Trophoblast cell (in vitro differentiated cells and primary cell): ENCODE measurements around the gene ARL16.
A peak's percentile ranks its signal among the peaks of the same experiment; 100 is the strongest.

Experiments
- DNase-seq, 2 donors: peaks; one replicate each; pipeline ENCODE4 v3.0.0-alpha.2; 2016
- H2AFZ ChIP-seq: 2 replicates; pipeline ENCODE4 v1.6.1; 2013; ENCODE audit warnings: low read length, moderate library complexity, mild to moderate bottlenecking; ENCODE audit not compliant: insufficient read depth, poor library complexity
- H2AK5ac ChIP-seq: 2 replicates; pipeline ENCODE4 v1.6.1; 2013; ENCODE audit warnings: mild to moderate bottlenecking, low read length
- H2BK120ac ChIP-seq: 2 replicates; pipeline ENCODE4 v1.6.1; 2013; ENCODE audit warnings: low read length, mild to moderate bottlenecking, moderate library complexity; ENCODE audit not compliant: insufficient read depth, poor library complexity
- H2BK12ac ChIP-seq: 2 replicates; pipeline ENCODE4 v1.6.1; 2013; ENCODE audit warnings: mild to moderate bottlenecking, low read length, moderate library complexity
- H2BK5ac ChIP-seq: 2 replicates; pipeline ENCODE4 v1.6.1; 2013; ENCODE audit warnings: low read length, low read depth, moderate library complexity, mild to moderate bottlenecking; ENCODE audit not compliant: poor library complexity
- H3K14ac ChIP-seq: 2 replicates; pipeline ENCODE4 v1.6.1; 2013; ENCODE audit warnings: mild to moderate bottlenecking, low read length
- H3K18ac ChIP-seq: 2 replicates; pipeline ENCODE4 v1.6.1; 2013; ENCODE audit warnings: mild to moderate bottlenecking, low read length
- H3K23ac ChIP-seq: 2 replicates; pipeline ENCODE4 v1.6.1; 2013; ENCODE audit warnings: low read length
- H3K27ac ChIP-seq: 2 replicates; pipeline ENCODE4 v1.5.1; 2013; ENCODE audit warnings: low read depth, mild to moderate bottlenecking, inconsistent platforms, low read length, moderate library complexity
- H3K27me3 ChIP-seq: 2 replicates; pipeline ENCODE4 v1.6.1; 2013; ENCODE audit warnings: inconsistent platforms, mild to moderate bottlenecking, low read length, moderate library complexity; ENCODE audit not compliant: insufficient read depth
- H3K36me3 ChIP-seq, 2 experiments: 1 replicate in 1 of 2; 2 replicates in 1 of 2; pipeline ENCODE4 v1.6.1; 2013; ENCODE audit warnings: low read length in 2 of 2, mild to moderate bottlenecking in 2 of 2, moderate library complexity in 1 of 2; ENCODE audit not compliant: insufficient read depth in 2 of 2, control insufficient read depth in 1 of 2
- H3K4ac ChIP-seq: 2 replicates; pipeline ENCODE4 v1.6.1; 2013; ENCODE audit warnings: low read depth, mild to moderate bottlenecking, low read length, moderate library complexity
- H3K4me1 ChIP-seq, 2 experiments: 1 replicate in 1 of 2; 2 replicates in 1 of 2; pipeline ENCODE4 v1.6.1; 2013; ENCODE audit warnings: low read length in 2 of 2, mild to moderate bottlenecking in 2 of 2, moderate library complexity in 1 of 2; ENCODE audit not compliant: insufficient read depth in 2 of 2, control insufficient read depth in 1 of 2
- H3K4me2 ChIP-seq: 2 replicates; pipeline ENCODE4 v1.6.1; 2013; ENCODE audit warnings: inconsistent platforms, mild to moderate bottlenecking, low read length, moderate library complexity
- H3K4me3 ChIP-seq: 2 replicates; pipeline ENCODE4 v1.5.1; 2013; ENCODE audit warnings: mild to moderate bottlenecking, low read depth, low read length, inconsistent platforms
- H3K79me1 ChIP-seq: one replicate; pipeline ENCODE4 v1.6.1; 2013; ENCODE audit warnings: low read length
- H3K79me2 ChIP-seq: 2 replicates; pipeline ENCODE4 v1.6.1; 2013; ENCODE audit warnings: low read length, mild to moderate bottlenecking; ENCODE audit not compliant: control insufficient read depth, insufficient read depth, poor library complexity
- H3K9ac ChIP-seq: 2 replicates; pipeline ENCODE4 v1.6.1; 2013; ENCODE audit warnings: mild to moderate bottlenecking, low read length
- H3K9me3 ChIP-seq: 2 replicates; pipeline ENCODE4 v1.6.1; 2013; ENCODE audit warnings: low read depth, mild to moderate bottlenecking, control low read depth, inconsistent platforms, low read length; ENCODE audit not compliant: insufficient read depth
- H4K12ac ChIP-seq: 2 replicates; pipeline ENCODE4 v1.6.1; 2013; ENCODE audit warnings: low read depth, mild to moderate bottlenecking, low read length, moderate library complexity
- H4K8ac ChIP-seq: 2 replicates; pipeline ENCODE4 v1.6.1; 2013; ENCODE audit warnings: low read depth, mild to moderate bottlenecking, low read length, moderate library complexity
- H4K91ac ChIP-seq: one replicate; pipeline ENCODE4 v1.6.1; 2013; ENCODE audit warnings: low read depth, mild to moderate bottlenecking, low read length, moderate library complexity
- WGBS: extraction: QIAGEN DNeasy Blood & Tissue Kit; methylation state at CpG from one replicate; pipeline ENCODE4 v1.1.7; 2013; ENCODE audit warnings: missing lambda C conversion rate; ENCODE audit not compliant: insufficient read length, insufficient coverage; ENCODE audit errors: extremely low coverage; 5-methylcytosine and 5-hydroxymethylcytosine counted together

ARL16 gene

DNA sequence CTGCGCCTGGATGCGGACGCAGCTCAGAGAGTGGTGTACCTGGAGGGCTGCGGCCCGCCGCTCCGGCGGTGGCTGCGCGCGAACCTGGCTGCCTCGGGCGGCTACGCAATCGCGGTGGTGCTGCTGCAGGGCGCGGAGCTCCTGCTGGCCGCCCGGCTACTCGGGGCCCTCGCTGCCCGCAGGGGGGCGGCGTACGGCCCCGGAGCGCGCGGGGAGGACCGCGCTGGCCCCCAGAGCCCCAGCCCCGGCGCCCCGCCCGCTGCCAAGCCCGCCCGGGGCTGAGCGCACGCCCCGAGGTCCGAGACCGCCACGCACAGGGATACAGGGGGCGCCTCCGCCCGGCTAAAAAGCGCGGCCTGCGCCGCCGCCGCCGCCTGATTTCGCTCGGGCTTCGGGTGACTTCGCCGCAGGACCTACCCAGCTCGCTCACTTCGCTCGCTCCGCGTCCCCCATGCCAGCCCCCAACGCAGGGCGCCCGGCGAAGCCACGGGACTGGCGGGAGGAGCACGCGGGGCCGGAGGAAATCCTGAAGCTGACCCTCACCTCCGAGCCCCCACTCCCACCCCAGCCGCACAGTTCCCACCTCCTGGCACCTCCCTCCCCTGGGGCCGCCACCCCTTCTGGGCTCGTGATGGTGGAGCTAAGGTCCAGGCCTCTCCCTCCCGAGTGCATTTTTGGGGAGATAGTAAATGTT, 35.4 kb downstream of the ARL16 start:
- H3K4me1 ChIP-seq, result peaks cover 0 to 4% of the 10 kb centered on the region in 2 experiments
- no peak overlapping the region for H3K4ac ChIP-seq
- no peak overlapping the region for H2BK5ac ChIP-seq
- H2BK12ac ChIP-seq, result no peak overlapping the region
- no peak overlapping the region for H3K23ac ChIP-seq
- no peak overlapping the region for H3K27ac ChIP-seq
- H3K9me3 ChIP-seq, result peaks cover 17% of the 10 kb centered on the region
- no peak overlapping the region for H4K12ac ChIP-seq
- H3K14ac ChIP-seq, result no peak overlapping the region
- H3K27me3 ChIP-seq, result peaks cover 15% of the 10 kb centered on the region
- peak in 1 of 2 donors; percentile 35 for DNase-seq
- H3K18ac ChIP-seq, result no peak overlapping the region
- H2AK5ac ChIP-seq, result no peak overlapping the region
- H3K4me3 ChIP-seq, result no peak overlapping the region
- H3K79me2 ChIP-seq, result no peaks in the 10 kb centered on the region
- no peak overlapping the region for H2AFZ ChIP-seq
- no peak overlapping the region for H4K8ac ChIP-seq
- no peaks in the 10 kb centered on the region for H3K79me1 ChIP-seq
- no peak overlapping the region for H2BK120ac ChIP-seq
- H3K4me2 ChIP-seq, result no peak overlapping the region
- H3K36me3 ChIP-seq, result no peaks in the 10 kb centered on the region
- WGBS, result no CpG with 5 or more reads among the region's 78 CpGs
- no peak overlapping the region for H3K9ac ChIP-seq
- H4K91ac ChIP-seq, result no peak overlapping the region

DNA sequence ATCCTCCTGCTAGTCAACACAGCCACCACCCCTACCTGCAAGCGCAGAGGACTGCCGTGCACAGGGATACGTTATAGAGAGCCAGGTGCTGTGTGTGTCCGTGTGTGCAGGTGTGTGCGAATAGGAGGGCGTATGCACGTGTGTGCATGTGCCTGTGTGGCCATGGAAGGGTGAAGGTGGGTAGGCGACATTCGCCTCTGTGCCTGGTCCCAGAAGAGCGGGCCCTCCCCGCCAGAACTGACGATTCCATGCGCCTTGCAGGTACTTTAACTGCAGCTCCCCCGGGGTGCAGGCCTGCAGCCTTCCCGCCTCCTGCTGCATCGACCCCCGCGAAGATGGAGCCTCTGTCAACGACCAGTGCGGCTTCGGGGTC, 36.0 kb downstream of the ARL16 start:
- no peak overlapping the region for H2AK5ac ChIP-seq
- H3K27ac ChIP-seq, result no peak overlapping the region
- H3K79me2 ChIP-seq, result no peaks in the 10 kb centered on the region
- no peak overlapping the region for H3K4ac ChIP-seq
- peaks cover 0 to 2% of the 10 kb centered on the region in 2 experiments for H3K4me1 ChIP-seq
- no peak overlapping the region for H3K23ac ChIP-seq
- H3K79me1 ChIP-seq, result no peaks in the 10 kb centered on the region
- WGBS, result no CpG with 5 or more reads among the region's 21 CpGs
- no peak overlapping the region for H3K18ac ChIP-seq
- H3K4me2 ChIP-seq, result no peak overlapping the region
- no peak overlapping the region for H2BK12ac ChIP-seq
- H3K36me3 ChIP-seq, result no peaks in the 10 kb centered on the region
- no peak for DNase-seq
- no peak overlapping the region for H3K4me3 ChIP-seq
- H2BK5ac ChIP-seq, result no peak overlapping the region
- peaks cover 17% of the 10 kb centered on the region for H3K9me3 ChIP-seq
- no peak overlapping the region for H4K8ac ChIP-seq
- no peak overlapping the region for H3K14ac ChIP-seq
- H3K27me3 ChIP-seq, result peaks cover 15% of the 10 kb centered on the region
- no peak overlapping the region for H2BK120ac ChIP-seq
- H3K9ac ChIP-seq, result no peak overlapping the region
- no peak overlapping the region for H4K91ac ChIP-seq
- no peak overlapping the region for H4K12ac ChIP-seq
- H2AFZ ChIP-seq, result no peak overlapping the region

DNA sequence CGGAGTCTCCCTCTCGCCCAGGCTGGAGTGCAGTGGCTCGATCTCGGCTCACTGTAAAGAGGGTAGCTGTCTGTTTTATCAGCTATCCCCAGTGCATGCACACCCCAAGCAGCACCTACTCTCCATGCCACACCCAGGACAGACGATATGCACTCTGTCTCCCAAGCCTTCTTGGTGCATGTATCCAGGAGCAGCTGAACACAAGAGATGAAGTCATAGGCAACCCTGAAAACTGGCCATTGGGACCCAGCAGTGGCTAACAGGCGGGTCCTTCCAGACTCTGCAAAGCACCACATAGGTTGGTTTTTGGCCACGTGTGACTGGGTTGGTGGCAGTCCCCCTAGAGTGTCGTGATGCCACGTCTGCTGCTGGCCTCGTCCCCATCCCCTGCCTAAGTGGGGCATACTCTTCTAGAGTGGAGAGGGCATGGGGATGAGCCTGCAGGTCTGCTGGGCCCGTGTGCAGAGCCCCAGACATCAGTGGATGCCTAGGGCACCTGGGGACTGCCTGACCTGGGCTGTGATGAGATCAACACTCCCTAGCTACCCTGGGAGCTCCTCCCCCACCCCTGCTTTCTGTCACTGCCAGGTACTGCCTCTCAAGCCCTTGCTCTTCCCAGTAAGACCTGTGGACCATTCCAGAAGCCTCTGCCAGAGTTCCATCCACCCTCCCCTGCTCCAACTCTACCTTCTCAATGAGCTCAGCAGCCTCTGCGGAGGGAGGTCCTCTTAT, 36.6 kb downstream of the ARL16 start:
- no peaks in the 10 kb centered on the region for H3K79me1 ChIP-seq
- H3K23ac ChIP-seq, result no peak overlapping the region
- no peak overlapping the region for H3K18ac ChIP-seq
- no peak for DNase-seq
- no peak overlapping the region for H4K8ac ChIP-seq
- H3K27ac ChIP-seq, result no peak overlapping the region
- H2AK5ac ChIP-seq, result no peak overlapping the region
- H4K91ac ChIP-seq, result no peak overlapping the region
- peaks cover 15% of the 10 kb centered on the region for H3K27me3 ChIP-seq
- no peak overlapping the region for H3K9ac ChIP-seq
- H3K4me1 ChIP-seq, result peaks cover 0 to 8% of the 10 kb centered on the region in 2 experiments
- H4K12ac ChIP-seq, result no peak overlapping the region
- no peak overlapping the region for H2BK5ac ChIP-seq
- WGBS, result no CpG with 5 or more reads among the region's 12 CpGs
- H2BK12ac ChIP-seq, result no peak overlapping the region
- no peaks in the 10 kb centered on the region for H3K79me2 ChIP-seq
- H3K4ac ChIP-seq, result no peak overlapping the region
- no peak overlapping the region for H2AFZ ChIP-seq
- no peak overlapping the region for H3K14ac ChIP-seq
- no peaks in the 10 kb centered on the region for H3K36me3 ChIP-seq
- H3K4me2 ChIP-seq, result no peak overlapping the region
- no peak overlapping the region for H3K4me3 ChIP-seq
- H2BK120ac ChIP-seq, result no peak overlapping the region
- H3K9me3 ChIP-seq, result peaks cover 16% of the 10 kb centered on the region

GRCh38 chr17:81644976-81645952, 38.3 kb downstream of the ARL16 start:
- Histone ChIP-seq H3K14ac (no peak overlapping the region), H2AFZ (no peak overlapping the region), H3K79me2 (no peaks in the 10 kb centered on the region), H3K27ac (no peak overlapping the region), H3K4me1 (peaks cover 3 to 11% of the 10 kb centered on the region in 2 experiments), H3K4me3 (no peak overlapping the region), H4K8ac (no peak overlapping the region), H2BK5ac (no peak overlapping the region), H3K23ac (peak overlapping the region; percentile 35), H4K12ac (no peak overlapping the region), H3K9ac (no peak overlapping the region), H2BK120ac (no peak overlapping the region), H2AK5ac (no peak overlapping the region), H4K91ac (no peak overlapping the region), H3K36me3 (no peaks in the 10 kb centered on the region), H3K18ac (no peak overlapping the region), H3K27me3 (peaks cover 15% of the 10 kb centered on the region), H3K4me2 (no peak overlapping the region), H3K4ac (no peak overlapping the region), H2BK12ac (no peak overlapping the region), H3K79me1 (no peaks in the 10 kb centered on the region), H3K9me3 (peaks cover 12% of the 10 kb centered on the region)
- WGBS, result no CpG with 5 or more reads among the region's 29 CpGs
- DNase-seq, result no peak
